Measurements from ENCODE around the gene SCYGR3. TPM values are rescaled to one million over a fixed set of nuclear protein-coding genes. Genes with fewer than 3 reads are reported as not detected.
A peak's percentile ranks its signal among the peaks of the same experiment; 100 is the strongest.

The SCYGR3 gene
- total and polyA plus RNA-seq, 2 of the 13 experiments (the other 11 are each of a cell fraction or from before 2014, with no cell fraction given) = not detected

DNA sequence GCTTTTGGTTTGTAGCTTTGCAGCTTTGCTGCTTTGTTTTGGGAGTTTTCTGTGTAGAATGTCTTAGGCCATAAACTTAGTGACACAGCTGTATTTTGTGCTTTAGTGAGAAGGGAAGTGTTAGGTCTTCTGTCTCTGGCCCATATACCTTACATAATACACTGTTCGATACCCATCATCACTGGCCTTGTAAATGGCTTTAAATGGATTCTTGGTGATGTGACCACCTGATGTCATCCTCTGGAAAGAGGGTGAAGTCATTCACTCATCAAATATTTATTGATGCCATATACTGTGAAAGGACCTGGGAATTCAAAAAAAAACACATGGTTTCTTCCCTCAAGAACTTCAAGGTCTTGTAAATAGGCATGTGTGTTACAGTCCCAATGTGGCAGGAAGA, 34.8 kb downstream of the SCYGR3 start (continued):
- TF ChIP-seq, protein P1, sequence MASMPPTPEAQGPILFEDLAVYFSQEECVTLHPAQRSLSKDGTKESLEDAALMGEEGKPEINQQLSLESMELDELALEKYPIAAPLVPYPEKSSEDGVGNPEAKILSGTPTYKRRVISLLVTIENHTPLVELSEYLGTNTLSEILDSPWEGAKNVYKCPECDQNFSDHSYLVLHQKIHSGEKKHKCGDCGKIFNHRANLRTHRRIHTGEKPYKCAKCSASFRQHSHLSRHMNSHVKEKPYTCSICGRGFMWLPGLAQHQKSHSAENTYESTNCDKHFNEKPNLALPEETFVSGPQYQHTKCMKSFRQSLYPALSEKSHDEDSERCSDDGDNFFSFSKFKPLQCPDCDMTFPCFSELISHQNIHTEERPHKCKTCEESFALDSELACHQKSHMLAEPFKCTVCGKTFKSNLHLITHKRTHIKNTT (CRISPR knock-in tag; IDR thresholded peaks at IDR 0.05) = no peak
- TF ChIP-seq, protein P2, sequence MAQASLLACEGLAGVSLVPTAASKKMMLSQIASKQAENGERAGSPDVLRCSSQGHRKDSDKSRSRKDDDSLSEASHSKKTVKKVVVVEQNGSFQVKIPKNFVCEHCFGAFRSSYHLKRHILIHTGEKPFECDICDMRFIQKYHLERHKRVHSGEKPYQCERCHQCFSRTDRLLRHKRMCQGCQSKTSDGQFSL (CRISPR knock-in tag; IDR thresholded peaks at IDR 0.05) = no peak
- no peak for TF ChIP-seq ZNF549 (CRISPR knock-in tag; IDR thresholded peaks at IDR 0.05)
- TF ChIP-seq, protein P3, sequence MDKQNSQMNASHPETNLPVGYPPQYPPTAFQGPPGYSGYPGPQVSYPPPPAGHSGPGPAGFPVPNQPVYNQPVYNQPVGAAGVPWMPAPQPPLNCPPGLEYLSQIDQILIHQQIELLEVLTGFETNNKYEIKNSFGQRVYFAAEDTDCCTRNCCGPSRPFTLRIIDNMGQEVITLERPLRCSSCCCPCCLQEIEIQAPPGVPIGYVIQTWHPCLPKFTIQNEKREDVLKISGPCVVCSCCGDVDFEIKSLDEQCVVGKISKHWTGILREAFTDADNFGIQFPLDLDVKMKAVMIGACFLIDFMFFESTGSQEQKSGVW (CRISPR knock-in tag; IDR thresholded peaks at IDR 0.05; ENCODE audit: borderline replicate concordance) = no peak
- TF ChIP-seq RARA (CRISPR knock-in tag; IDR thresholded peaks at IDR 0.05) = no peak
- TF ChIP-seq, protein P4, sequence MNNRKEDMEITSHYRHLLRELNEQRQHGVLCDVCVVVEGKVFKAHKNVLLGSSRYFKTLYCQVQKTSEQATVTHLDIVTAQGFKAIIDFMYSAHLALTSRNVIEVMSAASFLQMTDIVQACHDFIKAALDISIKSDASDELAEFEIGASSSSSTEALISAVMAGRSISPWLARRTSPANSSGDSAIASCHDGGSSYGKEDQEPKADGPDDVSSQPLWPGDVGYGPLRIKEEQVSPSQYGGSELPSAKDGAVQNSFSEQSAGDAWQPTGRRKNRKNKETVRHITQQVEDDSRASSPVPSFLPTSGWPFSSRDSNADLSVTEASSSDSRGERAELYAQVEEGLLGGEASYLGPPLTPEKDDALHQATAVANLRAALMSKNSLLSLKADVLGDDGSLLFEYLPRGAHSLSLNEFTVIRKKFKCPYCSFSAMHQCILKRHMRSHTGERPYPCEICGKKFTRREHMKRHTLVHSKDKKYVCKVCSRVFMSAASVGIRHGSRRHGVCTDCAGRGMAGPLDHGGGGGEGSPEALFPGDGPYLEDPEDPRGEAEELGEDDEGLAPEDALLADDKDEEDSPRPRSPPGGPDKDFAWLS (CRISPR knock-in tag; IDR thresholded peaks at IDR 0.05; ENCODE audit: borderline replicate concordance) = no peak
- TF ChIP-seq RFXANK (CRISPR knock-in tag; IDR thresholded peaks at IDR 0.05) = no peak
- no peak for TF ChIP-seq HIVEP1 (CRISPR knock-in tag; IDR thresholded peaks at IDR 0.05)

DNA sequence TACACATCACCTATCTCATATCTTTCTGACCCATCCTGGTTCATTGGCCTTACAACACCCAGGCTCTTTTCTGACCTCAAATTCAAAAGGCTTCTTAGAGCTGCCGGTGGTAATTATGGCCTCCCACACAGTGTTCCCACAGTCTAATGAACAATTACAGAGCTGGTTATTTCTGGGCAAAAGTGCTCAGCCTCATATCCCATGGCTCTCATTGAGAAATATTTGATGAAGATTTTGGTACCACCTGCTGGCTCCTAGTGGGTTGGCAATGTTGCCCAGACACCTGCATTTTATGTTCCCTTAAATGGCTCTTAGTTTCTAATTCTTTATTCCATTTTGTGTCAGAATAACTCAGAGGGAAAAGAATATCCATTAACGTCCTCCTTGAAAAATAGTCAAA, 36.0 kb downstream of the SCYGR3 start:
- ATAC-seq (peak; percentile 33; the same call in 2 of the 3 replicates), FAIRE-seq (no peak), DNase-seq (ENCODE audit: low spot score) (no peak)
- Histone ChIP-seq H3K4me1 (ENCODE audit: insufficient read depth, low read length) (peaks cover 16% of the 10 kb centered on the region), H3K4me2 (ENCODE audit: low read depth, low read length) (no peak overlapping the region), H4K20me1 (ENCODE audit: insufficient read depth, low read length) (no peaks in the 10 kb centered on the region), H3K9ac (ENCODE audit: insufficient read depth, low read depth, low read length) (no peak overlapping the region), H3K27me3 (ENCODE audit: control insufficient read depth in 1 of 2, insufficient read depth in 2 of 2, low read length in 2 of 2) (no peaks in the 10 kb centered on the region), H3K36me3 (replicated peaks in 1 of 2; ENCODE audit: control insufficient read depth in 1 of 2, insufficient read depth in 2 of 2, low read length in 2 of 2) (no peaks in the 10 kb centered on the region), H3K27ac (ENCODE audit: extremely low read length, insufficient read depth, low read length) (no peak overlapping the region), H3K9me3 (ENCODE audit: low read length) (peaks cover 14% of the 10 kb centered on the region), H2AFZ (ENCODE audit: low read length) (no peak overlapping the region), H3K4me3 (replicated peaks in 1 of 3; ENCODE audit: insufficient read depth in 1 of 3, low read depth in 2 of 3, low read length in 3 of 3) (no peak overlapping the region), H3K79me2 (ENCODE audit: insufficient read depth, low read length) (no peaks in the 10 kb centered on the region)
- BruUV-seq (replicated peaks) = no TSS peak
- intact Hi-C loops (cut with micrococcal nuclease; ENCODE audit: unreplicated experiment) = no loop called here
- in situ Hi-C loops (cut with HindIII; ENCODE audit: extremely low pct_ligation_motif_present, low pct_unique_long_range_greater_than_20kb) = no loop called here
- POLR2A ChIA-PET = no interaction called here
- WGBS (ENCODE audit: low lambda C conversion rate) = 7% methylated on average over 2 of the region's 2 CpGs
- CTCF ChIA-PET (ENCODE audit: low intra/inter-chr PET ratio, low total read pairs) = no interaction called here
- TF ChIP-seq, protein P5, sequence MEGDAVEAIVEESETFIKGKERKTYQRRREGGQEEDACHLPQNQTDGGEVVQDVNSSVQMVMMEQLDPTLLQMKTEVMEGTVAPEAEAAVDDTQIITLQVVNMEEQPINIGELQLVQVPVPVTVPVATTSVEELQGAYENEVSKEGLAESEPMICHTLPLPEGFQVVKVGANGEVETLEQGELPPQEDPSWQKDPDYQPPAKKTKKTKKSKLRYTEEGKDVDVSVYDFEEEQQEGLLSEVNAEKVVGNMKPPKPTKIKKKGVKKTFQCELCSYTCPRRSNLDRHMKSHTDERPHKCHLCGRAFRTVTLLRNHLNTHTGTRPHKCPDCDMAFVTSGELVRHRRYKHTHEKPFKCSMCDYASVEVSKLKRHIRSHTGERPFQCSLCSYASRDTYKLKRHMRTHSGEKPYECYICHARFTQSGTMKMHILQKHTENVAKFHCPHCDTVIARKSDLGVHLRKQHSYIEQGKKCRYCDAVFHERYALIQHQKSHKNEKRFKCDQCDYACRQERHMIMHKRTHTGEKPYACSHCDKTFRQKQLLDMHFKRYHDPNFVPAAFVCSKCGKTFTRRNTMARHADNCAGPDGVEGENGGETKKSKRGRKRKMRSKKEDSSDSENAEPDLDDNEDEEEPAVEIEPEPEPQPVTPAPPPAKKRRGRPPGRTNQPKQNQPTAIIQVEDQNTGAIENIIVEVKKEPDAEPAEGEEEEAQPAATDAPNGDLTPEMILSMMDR (CRISPR knock-in tag; IDR thresholded peaks at IDR 0.05) = 0 out of 2 replicates have a peak, but pooled peaks have one; percentile 17
- TF ChIP-seq RXRB (CRISPR knock-in tag; IDR thresholded peaks at IDR 0.05; ENCODE audit: borderline replicate concordance) (no peak), CAMTA2 (CRISPR knock-in tag; IDR thresholded peaks at IDR 0.05; ENCODE audit: borderline replicate concordance) (no peak), MBNL3 (CRISPR knock-in tag; conservative IDR thresholded peaks at IDR 0.05) (no peak), STAG1 (CRISPR knock-in tag; IDR thresholded peaks at IDR 0.05) (peak; percentile 21; the same call in 1 of the 2 replicates)
- TF ChIP-seq, protein P6, sequence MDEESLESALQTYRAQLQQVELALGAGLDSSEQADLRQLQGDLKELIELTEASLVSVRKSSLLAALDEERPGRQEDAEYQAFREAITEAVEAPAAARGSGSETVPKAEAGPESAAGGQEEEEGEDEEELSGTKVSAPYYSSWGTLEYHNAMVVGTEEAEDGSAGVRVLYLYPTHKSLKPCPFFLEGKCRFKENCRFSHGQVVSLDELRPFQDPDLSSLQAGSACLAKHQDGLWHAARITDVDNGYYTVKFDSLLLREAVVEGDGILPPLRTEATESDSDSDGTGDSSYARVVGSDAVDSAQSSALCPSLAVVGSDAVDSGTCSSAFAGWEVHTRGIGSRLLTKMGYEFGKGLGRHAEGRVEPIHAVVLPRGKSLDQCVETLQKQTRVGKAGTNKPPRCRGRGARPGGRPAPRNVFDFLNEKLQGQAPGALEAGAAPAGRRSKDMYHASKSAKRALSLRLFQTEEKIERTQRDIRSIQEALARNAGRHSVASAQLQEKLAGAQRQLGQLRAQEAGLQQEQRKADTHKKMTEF (CRISPR knock-in tag; IDR thresholded peaks at IDR 0.05) = no peak
